Chondrocyte (in vitro differentiated cells): ENCODE measurements around the gene CDH8. TPM values are rescaled to one million over a fixed set of nuclear protein-coding genes. Genes with fewer than 3 reads are reported as not detected.

Experiments
- DNase-seq: peaks from one replicate; pipeline ENCODE4 v3.0.0; 2021; ENCODE audit warnings: mixed read lengths, low spot score
- H3K27ac Mint-ChIP-seq: one replicate; pipeline ENCODE4 v1.8.0; 2021; ENCODE audit warnings: mild to moderate bottlenecking, moderate library complexity, mixed read lengths; ENCODE audit not compliant: unreplicated experiment
- H3K27me3 Mint-ChIP-seq: 2 replicates; pipeline ENCODE4 v1.8.0; 2021; ENCODE audit warnings: low read depth, mixed read lengths
- H3K36me3 Mint-ChIP-seq: 2 replicates; pipeline ENCODE4 v1.8.0; 2021; ENCODE audit warnings: low read depth, mixed read lengths
- H3K4me1 Mint-ChIP-seq: 2 replicates; pipeline ENCODE4 v1.8.0; 2021; ENCODE audit warnings: low read depth, mild to moderate bottlenecking, mixed read lengths
- H3K4me3 Mint-ChIP-seq: one replicate; pipeline ENCODE4 v1.8.0; 2021; ENCODE audit warnings: mild to moderate bottlenecking, moderate library complexity, mixed read lengths; ENCODE audit not compliant: unreplicated experiment
- H3K9me3 Mint-ChIP-seq: 2 replicates; pipeline ENCODE4 v1.8.0; 2021; ENCODE audit warnings: low read depth, mixed read lengths
- total RNA-seq: library from RNA; stranded (reverse); gene quantifications from 3 replicates; pipeline ENCODE4 v1.2.1, GENCODE V29; 2021
- TF ChIP-seq, protein P1 (sequence below): fragments of 200-600 bp; sonication (generic); IDR thresholded peaks from 2 replicates; pipeline ENCODE4 v1.5.0; 2021; ENCODE audit warnings: antibody characterized with exemption, mild to moderate bottlenecking, moderate library complexity

The CDH8 gene
- total RNA-seq, 1 donor from 2014 or later = 5.7 TPM

DNA sequence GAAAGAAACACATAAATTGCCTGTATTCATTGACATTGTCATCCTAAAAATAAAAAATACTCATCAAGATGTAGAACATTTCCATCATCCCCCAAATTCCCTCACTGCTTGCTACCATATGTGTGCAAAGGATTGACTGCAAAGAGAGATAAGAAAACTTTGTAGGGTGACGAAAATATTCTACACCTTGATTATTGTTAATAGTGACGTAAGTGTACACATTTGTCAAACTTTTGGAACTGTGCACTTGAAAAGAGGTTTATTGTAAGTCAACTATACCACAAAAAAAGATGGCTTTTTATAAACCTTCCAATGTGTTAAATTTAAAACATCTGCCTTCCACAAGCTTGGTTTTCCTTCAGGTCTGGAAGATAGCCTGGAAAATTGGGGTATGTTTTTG is 359.5 kb downstream of the CDH8 start:
- TF ChIP-seq, protein P1, sequence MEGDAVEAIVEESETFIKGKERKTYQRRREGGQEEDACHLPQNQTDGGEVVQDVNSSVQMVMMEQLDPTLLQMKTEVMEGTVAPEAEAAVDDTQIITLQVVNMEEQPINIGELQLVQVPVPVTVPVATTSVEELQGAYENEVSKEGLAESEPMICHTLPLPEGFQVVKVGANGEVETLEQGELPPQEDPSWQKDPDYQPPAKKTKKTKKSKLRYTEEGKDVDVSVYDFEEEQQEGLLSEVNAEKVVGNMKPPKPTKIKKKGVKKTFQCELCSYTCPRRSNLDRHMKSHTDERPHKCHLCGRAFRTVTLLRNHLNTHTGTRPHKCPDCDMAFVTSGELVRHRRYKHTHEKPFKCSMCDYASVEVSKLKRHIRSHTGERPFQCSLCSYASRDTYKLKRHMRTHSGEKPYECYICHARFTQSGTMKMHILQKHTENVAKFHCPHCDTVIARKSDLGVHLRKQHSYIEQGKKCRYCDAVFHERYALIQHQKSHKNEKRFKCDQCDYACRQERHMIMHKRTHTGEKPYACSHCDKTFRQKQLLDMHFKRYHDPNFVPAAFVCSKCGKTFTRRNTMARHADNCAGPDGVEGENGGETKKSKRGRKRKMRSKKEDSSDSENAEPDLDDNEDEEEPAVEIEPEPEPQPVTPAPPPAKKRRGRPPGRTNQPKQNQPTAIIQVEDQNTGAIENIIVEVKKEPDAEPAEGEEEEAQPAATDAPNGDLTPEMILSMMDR = no peak
- Mint-ChIP-seq H3K9me3 (peaks cover 4% of the 10 kb centered on the region), H3K27me3 (peaks cover 4% of the 10 kb centered on the region), H3K36me3 (no peaks in the 10 kb centered on the region), H3K4me1 (no peaks in the 10 kb centered on the region), H3K27ac (no peak overlapping the region), H3K4me3 (no peak overlapping the region)
- no peak for DNase-seq

- Mint-ChIP-seq H3K27ac (no peak overlapping the region), H3K9me3 (peaks cover 4% of the 10 kb centered on the region), H3K4me3 (no peak overlapping the region), H3K27me3 (peaks cover 17% of the 10 kb centered on the region), H3K36me3 (no peaks in the 10 kb centered on the region), H3K4me1 (no peaks in the 10 kb centered on the region)
- TF ChIP-seq, protein P1 = no peak
- DNase-seq = no peak
Measured at GRCh38 chr16:61671161-61671560, 365.1 kb downstream of the CDH8 start.

DNA sequence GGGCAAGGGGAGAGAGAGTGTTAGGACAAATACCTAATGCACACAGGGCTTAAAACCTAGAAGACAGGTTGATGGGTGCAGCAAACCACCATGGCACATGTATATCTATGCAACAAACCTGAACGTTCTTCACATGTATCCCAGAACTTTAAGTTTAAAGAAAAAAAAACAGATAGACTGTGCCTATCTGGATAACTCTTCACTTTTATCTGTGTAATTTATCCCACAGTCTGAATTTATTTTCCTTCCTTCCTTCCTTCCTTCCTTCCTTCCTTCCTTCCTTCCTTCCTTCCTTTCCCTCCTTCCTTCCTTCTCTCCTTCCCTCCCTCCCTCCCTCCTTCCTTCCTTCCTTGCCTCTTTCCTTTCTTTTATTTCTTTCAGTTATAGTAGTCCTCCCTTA is 370.7 kb downstream of the CDH8 start:
- Mint-ChIP-seq H3K27ac (no peak overlapping the region), H3K4me1 (no peaks in the 10 kb centered on the region), H3K9me3 (no peaks in the 10 kb centered on the region), H3K36me3 (no peaks in the 10 kb centered on the region), H3K27me3 (peaks cover 12% of the 10 kb centered on the region), H3K4me3 (no peak overlapping the region)
- TF ChIP-seq, protein P1 = no peak
- no peak for DNase-seq

DNA sequence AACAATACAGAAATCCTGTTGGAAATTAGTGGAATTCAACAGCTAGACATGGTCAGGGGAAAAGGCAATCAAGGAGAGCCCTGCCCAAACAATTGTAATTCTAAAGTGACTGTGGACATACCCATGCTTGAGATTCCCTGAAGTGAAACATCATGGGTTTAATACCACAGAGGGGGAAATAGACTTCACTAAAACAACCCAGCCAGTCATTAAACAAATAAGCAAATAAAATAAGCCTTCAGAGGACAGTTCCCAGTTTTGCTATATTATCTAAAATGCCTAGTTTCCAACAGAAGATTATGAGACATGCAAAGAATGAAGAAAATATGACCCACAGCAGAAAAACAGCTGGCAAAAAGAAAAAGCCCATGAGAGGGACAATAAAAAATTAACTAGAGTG is 376.3 kb downstream of the CDH8 start:
- no peaks in the 10 kb centered on the region for H3K9me3 Mint-ChIP-seq
- no peaks in the 10 kb centered on the region for H3K4me1 Mint-ChIP-seq
- no peak for DNase-seq
- TF ChIP-seq, protein P1 = no peak
- no peaks in the 10 kb centered on the region for H3K36me3 Mint-ChIP-seq
- H3K27me3 Mint-ChIP-seq = peaks cover 2% of the 10 kb centered on the region
- H3K27ac Mint-ChIP-seq = no peak overlapping the region
- H3K4me3 Mint-ChIP-seq = no peak overlapping the region

DNA sequence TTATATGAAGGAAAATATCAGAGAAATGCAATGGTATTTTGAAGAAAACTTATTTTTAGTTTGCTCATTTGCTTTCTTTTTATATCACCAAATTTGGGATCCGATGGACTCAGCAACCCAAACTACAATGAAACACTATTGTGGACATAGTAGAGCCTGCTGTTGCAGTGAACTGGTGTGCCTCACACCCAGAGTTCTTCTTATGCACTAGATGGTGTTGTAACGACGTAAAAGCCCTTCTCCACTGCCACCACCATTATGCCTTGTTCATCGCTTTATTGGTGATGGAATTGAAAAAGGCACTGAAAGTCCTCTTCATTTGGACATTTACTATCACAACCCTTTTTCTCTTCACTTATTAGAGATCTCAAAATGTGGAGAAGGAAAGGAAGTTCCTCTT is 381.3 kb downstream of the CDH8 start:
- no peaks in the 10 kb centered on the region for H3K27me3 Mint-ChIP-seq
- H3K36me3 Mint-ChIP-seq = no peaks in the 10 kb centered on the region
- H3K4me3 Mint-ChIP-seq = no peak overlapping the region
- H3K4me1 Mint-ChIP-seq = no peaks in the 10 kb centered on the region
- TF ChIP-seq, protein P1 = no peak
- DNase-seq = no peak
- no peak overlapping the region for H3K27ac Mint-ChIP-seq
- no peaks in the 10 kb centered on the region for H3K9me3 Mint-ChIP-seq
